HCT116 (cell line): Measurements from ENCODE around the gene CCDC127. TPM values are rescaled to one million over a fixed set of nuclear protein-coding genes. Genes with fewer than 3 reads are reported as not detected.

Source experiments
- ATAC-seq: fragments of 200-7000 bp; cut with Tn5 transposase; 2 replicates; pipeline ENCODE4 v1.9.1; 2020; ENCODE audit warnings: mild to moderate bottlenecking, moderate library complexity
- BruUV-seq: library from RNA; stranded (reverse); fragments of 400-500 nt; replicated peaks from 2 replicates; lab custom pipeline; 2021; lab: Mats Ljungman, UMichigan
- CTCF ChIA-PET: fragments of 300-600 bp; sonication (Branson Sonifier 250); formaldehyde crosslinking; loops from one replicate; lab custom pipeline; 2021; ENCODE audit warnings: antibody characterized with exemption; lab: Charles Lee
- POLR2A ChIA-PET: fragments of 300-600, 350-600 bp; sonication (Branson Sonifier 250); formaldehyde crosslinking; loops from one replicate; lab custom pipeline; 2021; ENCODE audit warnings: antibody characterized with exemption; lab: Charles Lee
- RAD21 ChIA-PET, 2 experiments: fragments of 300-600 bp; sonication (Branson Sonifier 250); formaldehyde crosslinking; loops; one replicate each; lab custom pipeline; 2023; ENCODE audit warnings: low total read pairs in 2 of 2; ENCODE audit not compliant: uncharacterized antibody in 2 of 2, unreplicated experiment in 2 of 2, low non-redundant PET in 1 of 2; lab: Charles Lee
- DNase-seq: peaks from one replicate; pipeline ENCODE4 v3.0.0-alpha.2; 2010; ENCODE audit warnings: low read depth, low spot score
- H2AFZ ChIP-seq: fragments of 200-600 bp; shearing (Covaris generic), sonication (generic); 2 replicates; pipeline ENCODE4 v1.6.1; 2017; ENCODE audit warnings: low read depth, mixed run types, mixed read lengths, antibody characterized with exemption, low read length; ENCODE audit not compliant: poor library complexity, severe bottlenecking
- H3K27ac ChIP-seq: 2 replicates; pipeline ENCODE4 v1.5.1; 2012; ENCODE audit warnings: low read depth, low read length
- H3K27me3 ChIP-seq: fragments of 200-600 bp; sonication (generic); 2 replicates; pipeline ENCODE4 v1.6.1; 2016; ENCODE audit warnings: mixed run types, low read length, mixed read lengths; ENCODE audit not compliant: insufficient read depth
- H3K36me3 ChIP-seq, 2 experiments: fragments of 200-500 bp in 1 of 2; fragments of 200-600 bp in 1 of 2; sonication (Bioruptor generic) in 1 of 2; sonication (generic) in 1 of 2; 2 replicates each; pipeline versions ENCODE4 v1.5.1 to v1.6.1; 2014 to 2016; ENCODE audit warnings: low read length in 2 of 2, inconsistent platforms in 1 of 2, mixed read lengths in 1 of 2, mixed run types in 1 of 2; ENCODE audit not compliant: insufficient read depth in 2 of 2, control insufficient read depth in 1 of 2
- H3K4me1 ChIP-seq, 2 experiments: fragments of 200-600 bp in 1 of 2; sonication (generic) in 1 of 2; 2 replicates each; pipeline versions ENCODE4 v1.5.1 to v1.6.1; 2012 to 2017; ENCODE audit warnings: low read length in 2 of 2, inconsistent platforms in 1 of 2, mild to moderate bottlenecking in 1 of 2, mixed read lengths in 1 of 2, mixed run types in 1 of 2, moderate library complexity in 1 of 2; ENCODE audit not compliant: insufficient read depth in 2 of 2, control insufficient read depth in 1 of 2
- H3K4me2 ChIP-seq: fragments of 200-600 bp; sonication (generic); 2 replicates; pipeline ENCODE4 v1.6.1; 2017; ENCODE audit warnings: mixed run types, low read length, mixed read lengths
- H3K4me3 ChIP-seq, 2 experiments: fragments of 200-600 bp in 1 of 2; sonication (generic) in 1 of 2; replicated peaks in 1 of 2; 2 replicates each; pipeline ENCODE4 v1.5.1; 2011 to 2016; ENCODE audit warnings: low read length in 2 of 2, control low read depth in 1 of 2, low read depth in 1 of 2, mild to moderate bottlenecking in 1 of 2, mixed read lengths in 1 of 2, mixed run types in 1 of 2
- H3K79me2 ChIP-seq: fragments of 200-600 bp; sonication (generic); 2 replicates; pipeline ENCODE4 v1.6.1; 2017; ENCODE audit warnings: mild to moderate bottlenecking, mixed run types, low read length, moderate library complexity, mixed read lengths; ENCODE audit not compliant: insufficient read depth
- H3K9ac ChIP-seq: fragments of 200-600 bp; sonication (generic); 2 replicates; pipeline ENCODE4 v1.6.1; 2016; ENCODE audit warnings: low read length, mixed read lengths
- H3K9me2 ChIP-seq: fragments of 200-600 bp; sonication (generic), shearing (Covaris generic); 2 replicates; pipeline ENCODE4 v1.6.1; 2017; ENCODE audit warnings: mixed run types, mild to moderate bottlenecking, moderate library complexity; ENCODE audit not compliant: insufficient read depth
- H3K9me3 ChIP-seq, 2 experiments: fragments of 200-500 bp in 1 of 2; fragments of 200-600 bp in 1 of 2; sonication (Bioruptor generic) in 1 of 2; sonication (generic) in 1 of 2; 2 replicates each; pipeline ENCODE4 v1.6.1; 2014 to 2017; ENCODE audit warnings: low read length in 2 of 2, mixed read lengths in 2 of 2, inconsistent platforms in 1 of 2, low read depth in 1 of 2, mild to moderate bottlenecking in 1 of 2, mixed run types in 1 of 2, moderate library complexity in 1 of 2; ENCODE audit not compliant: control insufficient read depth in 1 of 2, insufficient read depth in 1 of 2
- H4K20me1 ChIP-seq: fragments of 200-600 bp; sonication (generic), shearing (Covaris generic); 2 replicates; pipeline ENCODE4 v1.6.1; 2017; ENCODE audit warnings: mixed run types, mild to moderate bottlenecking, moderate library complexity; ENCODE audit not compliant: insufficient read depth
- CEBPB ChIP-seq: IDR thresholded peaks from 2 replicates; pipeline ENCODE4 v1.6.1; 2012; ENCODE audit warnings: low read depth
- EGR1 ChIP-seq: IDR thresholded peaks from 2 replicates; pipeline ENCODE4 v1.6.1; 2012; ENCODE audit warnings: low read depth
- ELF1 ChIP-seq: IDR thresholded peaks from 2 replicates; pipeline ENCODE4 v1.6.1; 2012; ENCODE audit warnings: low read depth, borderline replicate concordance
- EZH2 ChIP-seq: fragments of 200-600 bp; sonication (generic); IDR thresholded peaks from 2 replicates; pipeline ENCODE4 v1.6.1; 2017; ENCODE audit warnings: antibody characterized with exemption, mixed run types
- EZH2phosphoT487 ChIP-seq: fragments of 200-600 bp; IDR thresholded peaks from 2 replicates; pipeline ENCODE4 v1.6.1; 2018; ENCODE audit warnings: antibody characterized with exemption, borderline replicate concordance
- JUND ChIP-seq: IDR thresholded peaks from 2 replicates; pipeline ENCODE4 v1.6.1; 2012
- POLR2A ChIP-seq: IDR thresholded peaks from 2 replicates; pipeline ENCODE4 v1.7.0; 2011; ENCODE audit warnings: borderline replicate concordance; ENCODE audit not compliant: insufficient read depth, insufficient read length; ENCODE audit errors: extremely low read depth
- POLR2AphosphoS5 ChIP-seq: IDR thresholded peaks from 2 replicates; pipeline ENCODE4 v1.6.1; 2011; ENCODE audit warnings: mild to moderate bottlenecking, low read depth, low read length, moderate library complexity
- RAD21 ChIP-seq: IDR thresholded peaks from 2 replicates; pipeline ENCODE4 v1.6.1; 2012; ENCODE audit warnings: low read depth, mild to moderate bottlenecking
- SP1 ChIP-seq: IDR thresholded peaks from 2 replicates; pipeline ENCODE4 v1.6.1; 2012; ENCODE audit warnings: low read depth
- SRF ChIP-seq: IDR thresholded peaks from 2 replicates; pipeline ENCODE4 v1.6.1; 2012; ENCODE audit warnings: low read depth
- TCF7L2 ChIP-seq: IDR thresholded peaks from 2 replicates; pipeline ENCODE4 v1.7.0; 2011; ENCODE audit warnings: borderline replicate concordance, inconsistent platforms; ENCODE audit not compliant: insufficient read depth, insufficient read length; ENCODE audit errors: extremely low read depth
- YY1 ChIP-seq: IDR thresholded peaks from 2 replicates; pipeline ENCODE4 v1.6.1; 2011; ENCODE audit warnings: low read length, low read depth, moderate library complexity, mild to moderate bottlenecking; ENCODE audit not compliant: insufficient replicate concordance; ENCODE audit errors: extremely low read depth
- ZFX ChIP-seq: fragments of 450-650 bp; IDR thresholded peaks from 2 replicates; pipeline ENCODE4 v1.6.1; 2017
- ZNF274 ChIP-seq: fragments of 200-500 bp; sonication (Bioruptor generic); IDR thresholded peaks from 2 replicates; pipeline ENCODE4 v1.6.1; 2014; ENCODE audit warnings: mild to moderate bottlenecking, low read depth, low read length, inconsistent platforms
- intact Hi-C: fragments of 100-400 bp; cut with micrococcal nuclease; formaldehyde crosslinking; loops from 2 replicates; pipeline ENCODE4 v1.10.0; 2022
- total RNA-seq: library from RNA; stranded (reverse); gene quantifications from one replicate; pipeline ENCODE4 v1.2.1, GENCODE V29; 2021; ENCODE audit not compliant: unreplicated experiment
- TF ChIP-seq, protein P1 (sequence below): IDR thresholded peaks from 2 replicates; pipeline ENCODE4 v1.6.1; 2012; ENCODE audit warnings: low read depth
- TF ChIP-seq, protein P2 (sequence below): IDR thresholded peaks from 2 replicates; pipeline ENCODE4 v1.6.1; 2012
- TF ChIP-seq, protein P3 (sequence below), 3 experiments: fragments of 200-600 bp in 1 of 3; sonication (generic) in 1 of 3; IDR thresholded peaks in 2 of 3; conservative IDR thresholded peaks in 1 of 3; 2 replicates each; pipeline ENCODE4 v1.5.1; 2012 to 2017; ENCODE audit warnings: low read depth in 2 of 3, low read length in 2 of 3, antibody characterized with exemption in 1 of 3, borderline replicate concordance in 1 of 3, control low read depth in 1 of 3, mild to moderate bottlenecking in 1 of 3, mixed read lengths in 1 of 3, mixed run types in 1 of 3, moderate library complexity in 1 of 3; ENCODE audit not compliant: insufficient read depth in 1 of 3
- TF ChIP-seq, protein P4 (sequence below): IDR thresholded peaks from 2 replicates; pipeline ENCODE4 v1.6.1; 2011; ENCODE audit warnings: mild to moderate bottlenecking, low read length, moderate library complexity; ENCODE audit not compliant: insufficient replicate concordance; ENCODE audit errors: extremely low read depth

The CCDC127 gene
- total RNA-seq, 1 experiment from 2014 or later = 5.1 TPM

DNA sequence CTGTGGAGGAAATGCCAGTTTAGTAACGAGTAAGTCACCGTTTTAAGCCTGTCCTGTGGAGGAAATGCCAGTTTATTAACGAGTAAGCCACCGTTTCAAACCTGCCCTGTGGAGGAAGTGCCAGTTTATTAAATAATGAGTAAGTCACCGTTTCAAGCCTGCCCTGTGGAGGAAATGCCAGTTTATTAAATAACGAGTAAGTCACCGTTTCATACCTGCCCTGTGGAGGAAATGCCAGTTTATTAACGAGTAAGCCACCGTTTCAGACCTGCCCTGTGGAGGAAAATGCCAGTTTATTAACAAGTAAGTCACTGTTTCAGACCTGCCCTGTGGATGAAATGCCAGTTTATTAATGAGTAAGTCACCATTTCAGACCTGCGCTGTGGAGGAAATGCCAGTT lies 34.6 kb upstream of the CCDC127 start:
- TF ChIP-seq, protein P1, sequence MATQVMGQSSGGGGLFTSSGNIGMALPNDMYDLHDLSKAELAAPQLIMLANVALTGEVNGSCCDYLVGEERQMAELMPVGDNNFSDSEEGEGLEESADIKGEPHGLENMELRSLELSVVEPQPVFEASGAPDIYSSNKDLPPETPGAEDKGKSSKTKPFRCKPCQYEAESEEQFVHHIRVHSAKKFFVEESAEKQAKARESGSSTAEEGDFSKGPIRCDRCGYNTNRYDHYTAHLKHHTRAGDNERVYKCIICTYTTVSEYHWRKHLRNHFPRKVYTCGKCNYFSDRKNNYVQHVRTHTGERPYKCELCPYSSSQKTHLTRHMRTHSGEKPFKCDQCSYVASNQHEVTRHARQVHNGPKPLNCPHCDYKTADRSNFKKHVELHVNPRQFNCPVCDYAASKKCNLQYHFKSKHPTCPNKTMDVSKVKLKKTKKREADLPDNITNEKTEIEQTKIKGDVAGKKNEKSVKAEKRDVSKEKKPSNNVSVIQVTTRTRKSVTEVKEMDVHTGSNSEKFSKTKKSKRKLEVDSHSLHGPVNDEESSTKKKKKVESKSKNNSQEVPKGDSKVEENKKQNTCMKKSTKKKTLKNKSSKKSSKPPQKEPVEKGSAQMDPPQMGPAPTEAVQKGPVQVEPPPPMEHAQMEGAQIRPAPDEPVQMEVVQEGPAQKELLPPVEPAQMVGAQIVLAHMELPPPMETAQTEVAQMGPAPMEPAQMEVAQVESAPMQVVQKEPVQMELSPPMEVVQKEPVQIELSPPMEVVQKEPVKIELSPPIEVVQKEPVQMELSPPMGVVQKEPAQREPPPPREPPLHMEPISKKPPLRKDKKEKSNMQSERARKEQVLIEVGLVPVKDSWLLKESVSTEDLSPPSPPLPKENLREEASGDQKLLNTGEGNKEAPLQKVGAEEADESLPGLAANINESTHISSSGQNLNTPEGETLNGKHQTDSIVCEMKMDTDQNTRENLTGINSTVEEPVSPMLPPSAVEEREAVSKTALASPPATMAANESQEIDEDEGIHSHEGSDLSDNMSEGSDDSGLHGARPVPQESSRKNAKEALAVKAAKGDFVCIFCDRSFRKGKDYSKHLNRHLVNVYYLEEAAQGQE = no peak
- TF ChIP-seq TCF7L2 = no peak
- no peak for TF ChIP-seq ZFX
- no peak for TF ChIP-seq POLR2AphosphoS5
- no peak for TF ChIP-seq YY1
- TF ChIP-seq, protein P2, sequence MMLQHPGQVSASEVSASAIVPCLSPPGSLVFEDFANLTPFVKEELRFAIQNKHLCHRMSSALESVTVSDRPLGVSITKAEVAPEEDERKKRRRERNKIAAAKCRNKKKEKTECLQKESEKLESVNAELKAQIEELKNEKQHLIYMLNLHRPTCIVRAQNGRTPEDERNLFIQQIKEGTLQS = no peak
- TF ChIP-seq ELF1 = no peak
- TF ChIP-seq, protein P3, sequence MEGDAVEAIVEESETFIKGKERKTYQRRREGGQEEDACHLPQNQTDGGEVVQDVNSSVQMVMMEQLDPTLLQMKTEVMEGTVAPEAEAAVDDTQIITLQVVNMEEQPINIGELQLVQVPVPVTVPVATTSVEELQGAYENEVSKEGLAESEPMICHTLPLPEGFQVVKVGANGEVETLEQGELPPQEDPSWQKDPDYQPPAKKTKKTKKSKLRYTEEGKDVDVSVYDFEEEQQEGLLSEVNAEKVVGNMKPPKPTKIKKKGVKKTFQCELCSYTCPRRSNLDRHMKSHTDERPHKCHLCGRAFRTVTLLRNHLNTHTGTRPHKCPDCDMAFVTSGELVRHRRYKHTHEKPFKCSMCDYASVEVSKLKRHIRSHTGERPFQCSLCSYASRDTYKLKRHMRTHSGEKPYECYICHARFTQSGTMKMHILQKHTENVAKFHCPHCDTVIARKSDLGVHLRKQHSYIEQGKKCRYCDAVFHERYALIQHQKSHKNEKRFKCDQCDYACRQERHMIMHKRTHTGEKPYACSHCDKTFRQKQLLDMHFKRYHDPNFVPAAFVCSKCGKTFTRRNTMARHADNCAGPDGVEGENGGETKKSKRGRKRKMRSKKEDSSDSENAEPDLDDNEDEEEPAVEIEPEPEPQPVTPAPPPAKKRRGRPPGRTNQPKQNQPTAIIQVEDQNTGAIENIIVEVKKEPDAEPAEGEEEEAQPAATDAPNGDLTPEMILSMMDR (IDR thresholded peaks at IDR 0.05 in 2 of 3, conservative IDR thresholded peaks at IDR 0.05 in 1 of 3; ENCODE audit: borderline replicate concordance in 1 of 3, insufficient read depth in 1 of 3, low read depth in 2 of 3, low read length in 2 of 3) = no peak
- no peak for TF ChIP-seq EZH2
- TF ChIP-seq POLR2A = no peak
- TF ChIP-seq EZH2phosphoT487 = no peak
- no peak for TF ChIP-seq SP1
- TF ChIP-seq CEBPB = no peak
- no peak for TF ChIP-seq SRF
- no peak for TF ChIP-seq RAD21
- TF ChIP-seq ZNF274 = no peak
- TF ChIP-seq, protein P4, sequence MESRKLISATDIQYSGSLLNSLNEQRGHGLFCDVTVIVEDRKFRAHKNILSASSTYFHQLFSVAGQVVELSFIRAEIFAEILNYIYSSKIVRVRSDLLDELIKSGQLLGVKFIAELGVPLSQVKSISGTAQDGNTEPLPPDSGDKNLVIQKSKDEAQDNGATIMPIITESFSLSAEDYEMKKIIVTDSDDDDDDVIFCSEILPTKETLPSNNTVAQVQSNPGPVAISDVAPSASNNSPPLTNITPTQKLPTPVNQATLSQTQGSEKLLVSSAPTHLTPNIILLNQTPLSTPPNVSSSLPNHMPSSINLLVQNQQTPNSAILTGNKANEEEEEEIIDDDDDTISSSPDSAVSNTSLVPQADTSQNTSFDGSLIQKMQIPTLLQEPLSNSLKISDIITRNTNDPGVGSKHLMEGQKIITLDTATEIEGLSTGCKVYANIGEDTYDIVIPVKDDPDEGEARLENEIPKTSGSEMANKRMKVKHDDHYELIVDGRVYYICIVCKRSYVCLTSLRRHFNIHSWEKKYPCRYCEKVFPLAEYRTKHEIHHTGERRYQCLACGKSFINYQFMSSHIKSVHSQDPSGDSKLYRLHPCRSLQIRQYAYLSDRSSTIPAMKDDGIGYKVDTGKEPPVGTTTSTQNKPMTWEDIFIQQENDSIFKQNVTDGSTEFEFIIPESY = no peak
- no peak for TF ChIP-seq EGR1
- no peak for TF ChIP-seq JUND
- Histone ChIP-seq H3K79me2 (no peaks in the 10 kb centered on the region), H3K36me3 (peaks cover 11 to 29% of the 10 kb centered on the region in 2 experiments), H3K27ac (no peak overlapping the region), H3K4me3 (no peak overlapping the region), H3K4me1 (no peaks in the 10 kb centered on the region), H4K20me1 (no peaks in the 10 kb centered on the region), H3K9ac (no peak overlapping the region), H3K9me2 (no peaks in the 10 kb centered on the region), H3K9me3 (no peaks in the 10 kb centered on the region), H2AFZ (no peak overlapping the region), H3K27me3 (no peaks in the 10 kb centered on the region), H3K4me2 (no peak overlapping the region)
- ATAC-seq (no peak), DNase-seq (no peak)
- CTCF ChIA-PET = no interaction called here
- intact Hi-C loops = no loop called here
- POLR2A ChIA-PET = no interaction called here
- BruUV-seq = no TSS peak
- RAD21 ChIA-PET = no interaction called here
